Common myeloid progenitor, CD34-positive (primary cell): ENCODE measurements around the gene RBL2.

ENCODE experiments used
- CTCF ChIA-PET: fragments of 350-600 bp; sonication (Branson Sonifier 250); formaldehyde crosslinking; loops from one replicate; lab custom pipeline; 2021; ENCODE audit warnings: antibody characterized with exemption; lab: Charles Lee
- POLR2A ChIA-PET: fragments of 350-600 bp; sonication (Branson Sonifier 250); formaldehyde crosslinking; loops from one replicate; lab custom pipeline; 2021; ENCODE audit warnings: antibody characterized with exemption; lab: Charles Lee
- DNase-seq, 3 donors: peaks; one replicate each; pipeline versions ENCODE4 v3.0.0 to v3.0.0-alpha.2; 2013
- H3K27ac ChIP-seq, 2 experiments: 1 replicate in 1 of 2; 2 replicates in 1 of 2; pipeline ENCODE4 v1.7.0; 2013; ENCODE audit warnings: inconsistent platforms in 2 of 2, low read length in 2 of 2, mild to moderate bottlenecking in 2 of 2, low read depth in 1 of 2, moderate library complexity in 1 of 2; ENCODE audit not compliant: severe bottlenecking in 2 of 2, insufficient read depth in 1 of 2, poor library complexity in 1 of 2
- H3K27me3 ChIP-seq, 5 experiments: replicated peaks in 2 of 5; 1 replicate in 3 of 5; 2 replicates in 2 of 5; pipeline versions ENCODE4 v1.6.1 to v1.7.0; 2013; ENCODE audit warnings: low read length in 4 of 5, mild to moderate bottlenecking in 2 of 5, moderate library complexity in 2 of 5, inconsistent platforms in 1 of 5; ENCODE audit not compliant: insufficient read depth in 5 of 5, control insufficient read depth in 4 of 5
- H3K36me3 ChIP-seq, 4 experiments: 1 replicate in 2 of 4; 2 replicates in 2 of 4; pipeline versions ENCODE4 v1.6.1 to v1.7.0; 2013; ENCODE audit warnings: low read length in 3 of 4, control low read depth in 1 of 4, mild to moderate bottlenecking in 1 of 4; ENCODE audit not compliant: control insufficient read depth in 4 of 4, insufficient read depth in 4 of 4
- H3K4me1 ChIP-seq, 4 experiments: 1 replicate in 3 of 4; 2 replicates in 1 of 4; pipeline versions ENCODE4 v1.6.1 to v1.7.1; 2013; ENCODE audit warnings: low read length in 3 of 4, mild to moderate bottlenecking in 3 of 4, control low read depth in 1 of 4, inconsistent platforms in 1 of 4, moderate library complexity in 1 of 4; ENCODE audit not compliant: control insufficient read depth in 4 of 4, insufficient read depth in 4 of 4; ENCODE audit errors: control extremely low read depth in 1 of 4
- H3K4me3 ChIP-seq, 7 experiments: 1 replicate in 4 of 7; 2 replicates in 3 of 7; pipeline versions ENCODE4 v1.5.1 to v1.7.0; 2013; ENCODE audit warnings: mild to moderate bottlenecking in 7 of 7, low read length in 6 of 7, moderate library complexity in 6 of 7, inconsistent platforms in 2 of 7, low read depth in 2 of 7, control low read depth in 1 of 7; ENCODE audit not compliant: insufficient read depth in 4 of 7, control insufficient read depth in 1 of 7; ENCODE audit errors: extremely low read depth in 1 of 7
- H3K9me3 ChIP-seq, 5 experiments: 1 replicate in 4 of 5; 2 replicates in 1 of 5; pipeline versions ENCODE4 v1.6.1 to v1.7.1; 2013; ENCODE audit warnings: low read length in 4 of 5, mild to moderate bottlenecking in 2 of 5, inconsistent platforms in 1 of 5, low read depth in 1 of 5, moderate library complexity in 1 of 5; ENCODE audit not compliant: control insufficient read depth in 4 of 5, insufficient read depth in 2 of 5; ENCODE audit errors: control extremely low read depth in 1 of 5
- WGBS: methylation state at CpG from one replicate; pipeline ENCODE4 v1.1.5; 2013; ENCODE audit not compliant: insufficient coverage; 5-methylcytosine and 5-hydroxymethylcytosine counted together

Gene RBL2

GRCh38 chr16:53492503-53492902, 58.2 kb downstream of the RBL2 start:
- CTCF ChIA-PET = interaction anchor here (0.6 to 1.3 kb wide), 2 partner anchors 23 to 76 kb away, joined by 3 read pairs; no protein-coding TSS in a partner anchor
- WGBS = no CpG with 5 or more reads among the region's 1 CpG

GRCh38 chr16:53494636-53495035, 60.4 kb downstream of the RBL2 start:
- CTCF ChIA-PET = interaction anchor here (1.2 kb wide), 1 partner anchor 10 kb away, joined by 3 read pairs; no protein-coding TSS in a partner anchor
- no peaks in the 10 kb centered on the region for H3K4me1 ChIP-seq
- POLR2A ChIA-PET = no interaction called here

More at GRCh38 chr16:53492503-53492902, 58.2 kb downstream of the RBL2 start:
- POLR2A ChIA-PET = no interaction called here
- no peak overlapping the region for H3K27ac ChIP-seq
- no peak overlapping the region for H3K4me3 ChIP-seq
- no peak for DNase-seq
- H3K9me3 ChIP-seq = no peaks in the 10 kb centered on the region
- no peaks in the 10 kb centered on the region for H3K27me3 ChIP-seq
- peaks cover 21 to 83% (median 44%) of the 10 kb centered on the region in 4 experiments for H3K36me3 ChIP-seq
- H3K4me1 ChIP-seq = no peaks in the 10 kb centered on the region

GRCh38 chr16:53495325-53495724, 61.1 kb downstream of the RBL2 start:
- POLR2A ChIA-PET = no interaction called here
- CTCF ChIA-PET = no interaction called here
- 100% methylated on average over 2 of the region's 4 CpGs for WGBS
- no peaks in the 10 kb centered on the region for H3K4me1 ChIP-seq
- H3K27ac ChIP-seq = no peak overlapping the region
- H3K4me3 ChIP-seq = no peak overlapping the region
- no peaks in the 10 kb centered on the region for H3K27me3 ChIP-seq
- DNase-seq = no peak
- no peaks in the 10 kb centered on the region for H3K9me3 ChIP-seq
- peaks cover 18 to 66% (median 35%) of the 10 kb centered on the region in 4 experiments for H3K36me3 ChIP-seq

More at GRCh38 chr16:53494636-53495035, 60.4 kb downstream of the RBL2 start:
- Histone ChIP-seq H3K36me3 (peaks cover 18 to 73% (median 38%) of the 10 kb centered on the region in 4 experiments), H3K27me3 (no peaks in the 10 kb centered on the region), H3K27ac (no peak overlapping the region), H3K9me3 (no peaks in the 10 kb centered on the region), H3K4me3 (no peak overlapping the region)
- WGBS = 98% methylated on average over 6 of the region's 6 CpGs
- no peak for DNase-seq

GRCh38 chr16:53498984-53499383, 64.7 kb downstream of the RBL2 start:
- WGBS = no CpG with 5 or more reads among the region's 4 CpGs
- Histone ChIP-seq H3K4me1 (peaks cover 2 to 16% (median 10%) of the 10 kb centered on the region in 4 experiments), H3K36me3 (peaks cover 11 to 37% (median 21%) of the 10 kb centered on the region in 4 experiments), H3K27me3 (peaks cover 0 to 10% (median 6%) of the 10 kb centered on the region in 5 experiments), H3K4me3 (no peak overlapping the region), H3K9me3 (no peaks in the 10 kb centered on the region), H3K27ac (no peak overlapping the region)
- DNase-seq = no peak
- ChIA-PET POLR2A (no interaction called here), CTCF (interaction anchor here (0.9 to 1.1 kb wide), 2 partner anchors 282 to 874 kb away, joined by 3 read pairs; no protein-coding TSS in a partner anchor)

GRCh38 chr16:53501216-53501859, 67.1 kb downstream of the RBL2 start:
- POLR2A ChIA-PET = no interaction called here
- WGBS = 92% methylated on average over 7 of the region's 9 CpGs
- Histone ChIP-seq H3K4me3 (no peak overlapping the region), H3K9me3 (no peaks in the 10 kb centered on the region), H3K4me1 (peaks cover 2 to 22% (median 15%) of the 10 kb centered on the region in 4 experiments), H3K27me3 (peaks cover 0 to 12% (median 8%) of the 10 kb centered on the region in 5 experiments), H3K36me3 (peaks cover 0 to 14% (median 4%) of the 10 kb centered on the region in 4 experiments), H3K27ac (no peak overlapping the region)
- CTCF ChIA-PET = no interaction called here
- DNase-seq = no peak

GRCh38 chr16:53502331-53503269, 68.3 kb downstream of the RBL2 start, which contains the start of gene AKTIP:
Gene AKTIP, minus strand, starts transcription at chr16:53503209. Its CDS starts 2,950 bp downstream, at chr16:53500259.
- Histone ChIP-seq H3K27ac (peak within 1 kb of the TSS in 1 of 2 experiments; percentile 54), H3K4me1 (peaks cover 2 to 22% (median 15%) of the 10 kb centered on the region in 4 experiments), H3K27me3 (peaks cover 0 to 14% (median 12%) of the 10 kb centered on the region in 5 experiments), H3K36me3 (peaks cover 0 to 1% (median under 1%) of the 10 kb centered on the region in 4 experiments), H3K9me3 (no peaks in the 10 kb centered on the region), H3K4me3 (peak within 1 kb of the TSS; percentile 71 to 89 (median 81))
- ChIA-PET CTCF (interaction anchor here (1.0 to 1.4 kb wide), 4 partner anchors 9 to 321 kb away, joined by 3 to 4 read pairs (median 3); no protein-coding TSS in a partner anchor), POLR2A (no interaction called here)
- peak in 2 of 3 donors; percentile 60 to 73 for DNase-seq
- WGBS = under 1% methylated on average over 70 of the region's 76 CpGs
